Activated CD4-positive, alpha-beta T cell treated with anti-CD3 and anti-CD28 coated beads for 1 hour (primary cell): Measurements from ENCODE around the gene IGSF1.

Experiments used
- DNase-seq: peaks from one replicate; pipeline ENCODE4 v3.0.0-alpha.2; 2020

The IGSF1 gene

GRCh38 chrX:131288738-131289511, at the start of gene IGSF1:
TSS of gene IGSF1 (minus strand) at chrX:131289306. CDS start at chrX:131286674, 2,632 bp downstream.
- DNase-seq: no peak

- no peak for DNase-seq
These were observed 43.2 kb upstream of the IGSF1 start for GRCh38 chrX:131332331-131332730.

- DNase-seq: no peak
These were observed 42.0 kb upstream of the IGSF1 start for GRCh38 chrX:131331152-131331551.

- no peak for DNase-seq
These were observed 41.6 kb upstream of the IGSF1 start for GRCh38 chrX:131330735-131331134.

GRCh38 chrX:131322651-131323050, 33.5 kb upstream of the IGSF1 start:
- DNase-seq: no peak

- no peak for DNase-seq
These were observed 28.2 kb upstream of the IGSF1 start for GRCh38 chrX:131317326-131317725.

- no peak for DNase-seq
These were observed 27.2 kb upstream of the IGSF1 start for GRCh38 chrX:131316260-131316659.

- no peak for DNase-seq
These were observed 19.9 kb upstream of the IGSF1 start for GRCh38 chrX:131308980-131309379.

GRCh38 chrX:131306601-131307000, 17.5 kb upstream of the IGSF1 start:
- no peak for DNase-seq

GRCh38 chrX:131305926-131306325, 16.8 kb upstream of the IGSF1 start:
- DNase-seq: no peak

GRCh38 chrX:131302701-131303100, 13.6 kb upstream of the IGSF1 start:
- no peak for DNase-seq

GRCh38 chrX:131301155-131301554, 12.0 kb upstream of the IGSF1 start:
- no peak for DNase-seq

- no peak for DNase-seq
These were observed 9.7 kb upstream of the IGSF1 start for GRCh38 chrX:131298846-131299245.

- no peak for DNase-seq
These were observed 8.9 kb upstream of the IGSF1 start for GRCh38 chrX:131298036-131298435.

- DNase-seq: no peak
These were observed 421 bp upstream of the IGSF1 start for GRCh38 chrX:131289527-131289926.

- no peak for DNase-seq
These were observed 918 bp downstream of the IGSF1 start for GRCh38 chrX:131288188-131288587.

- no peak for DNase-seq
These were observed 1.4 kb downstream of the IGSF1 start for GRCh38 chrX:131287560-131288179.

GRCh38 chrX:131279617-131280016, 9.5 kb downstream of the IGSF1 start:
- no peak for DNase-seq

GRCh38 chrX:131279197-131279596, 9.9 kb downstream of the IGSF1 start:
- no peak for DNase-seq

- no peak for DNase-seq
These were observed 11.5 kb downstream of the IGSF1 start for GRCh38 chrX:131277543-131278136.

- DNase-seq: no peak
These were observed 16.1 kb downstream of the IGSF1 start for GRCh38 chrX:131273011-131273410.

GRCh38 chrX:131271826-131272225, 17.3 kb downstream of the IGSF1 start:
- DNase-seq: no peak

- DNase-seq: no peak
These were observed 17.8 kb downstream of the IGSF1 start for GRCh38 chrX:131271274-131271673.

GRCh38 chrX:131270080-131270479, 19.0 kb downstream of the IGSF1 start:
- DNase-seq: no peak
